Osteoblast (primary cell): ENCODE results near the gene ZBTB7B. TPM values are rescaled to one million over a fixed set of nuclear protein-coding genes. Genes with fewer than 3 reads are reported as not detected.

Experiments used
- DNase-seq: peaks from one replicate; pipeline ENCODE4 v3.0.0; 2011; ENCODE audit warnings: low spot score, mixed read lengths; ENCODE audit not compliant: insufficient read length; ENCODE audit errors: missing footprints
- H2AFZ ChIP-seq: 2 replicates; pipeline ENCODE4 v1.6.0; 2011; ENCODE audit warnings: mild to moderate bottlenecking, low read length
- H3K27ac ChIP-seq: 2 replicates; pipeline ENCODE4 v1.5.1; 2011; ENCODE audit warnings: mild to moderate bottlenecking, low read depth, low read length, moderate library complexity
- H3K27me3 ChIP-seq: 2 replicates; pipeline ENCODE4 v1.6.0; 2012; ENCODE audit warnings: mild to moderate bottlenecking, control low read depth, inconsistent platforms, low read length, moderate library complexity; ENCODE audit not compliant: insufficient read depth
- H3K36me3 ChIP-seq: 2 replicates; pipeline ENCODE4 v1.5.1; 2011; ENCODE audit warnings: mild to moderate bottlenecking, low read length, control low read depth, moderate library complexity; ENCODE audit not compliant: insufficient read depth
- H3K4me1 ChIP-seq: 2 replicates; pipeline ENCODE4 v1.5.1; 2011; ENCODE audit warnings: mild to moderate bottlenecking, low read length, control low read depth, moderate library complexity; ENCODE audit not compliant: insufficient read depth
- H3K4me2 ChIP-seq: 2 replicates; pipeline ENCODE4 v1.6.0; 2011; ENCODE audit warnings: mild to moderate bottlenecking, low read length; ENCODE audit not compliant: insufficient read depth
- H3K4me3 ChIP-seq: fragments of 200-600 bp; sonication (generic); 3 replicates; pipeline ENCODE4 v1.5.1; 2012; ENCODE audit warnings: mild to moderate bottlenecking, low read length, inconsistent platforms; ENCODE audit not compliant: insufficient read depth
- H3K79me2 ChIP-seq: 2 replicates; pipeline ENCODE4 v1.6.0; 2012; ENCODE audit warnings: mild to moderate bottlenecking, low read length, control low read depth, inconsistent platforms; ENCODE audit not compliant: insufficient read depth
- H3K9me3 ChIP-seq: 2 replicates; pipeline ENCODE4 v1.5.1; 2011; ENCODE audit warnings: low read depth, low read length, control low read depth
- H4K20me1 ChIP-seq: 2 replicates; pipeline ENCODE4 v1.6.0; 2012; ENCODE audit warnings: mild to moderate bottlenecking, low read length, control low read depth; ENCODE audit not compliant: insufficient read depth
- total RNA-seq: library from RNA; depleted of rRNA; stranded (reverse); fragments of >200 nt; gene quantifications from 2 replicates; pipeline ENCODE4 v1.2.3, GENCODE V29; 2012
- TF ChIP-seq, protein P1 (sequence below): IDR thresholded peaks from 2 replicates; pipeline ENCODE4 v1.5.1; 2011; ENCODE audit warnings: mild to moderate bottlenecking, low read depth, low read length, moderate library complexity; ENCODE audit errors: extremely low read depth

The ZBTB7B gene
- total RNA-seq, 1 donor: 23.5 TPM

- Histone ChIP-seq H3K27ac (no peak overlapping the region), H4K20me1 (peaks cover 41% of the 10 kb centered on the region), H3K79me2 (peaks cover 71% of the 10 kb centered on the region), H3K27me3 (no peaks in the 10 kb centered on the region), H3K4me2 (no peak overlapping the region), H3K36me3 (peaks cover 8% of the 10 kb centered on the region), H3K4me1 (peaks cover 11% of the 10 kb centered on the region), H3K4me3 (no peak overlapping the region), H2AFZ (no peak overlapping the region), H3K9me3 (no peaks in the 10 kb centered on the region)
- peak; percentile 36 for DNase-seq
- TF ChIP-seq, protein P1, sequence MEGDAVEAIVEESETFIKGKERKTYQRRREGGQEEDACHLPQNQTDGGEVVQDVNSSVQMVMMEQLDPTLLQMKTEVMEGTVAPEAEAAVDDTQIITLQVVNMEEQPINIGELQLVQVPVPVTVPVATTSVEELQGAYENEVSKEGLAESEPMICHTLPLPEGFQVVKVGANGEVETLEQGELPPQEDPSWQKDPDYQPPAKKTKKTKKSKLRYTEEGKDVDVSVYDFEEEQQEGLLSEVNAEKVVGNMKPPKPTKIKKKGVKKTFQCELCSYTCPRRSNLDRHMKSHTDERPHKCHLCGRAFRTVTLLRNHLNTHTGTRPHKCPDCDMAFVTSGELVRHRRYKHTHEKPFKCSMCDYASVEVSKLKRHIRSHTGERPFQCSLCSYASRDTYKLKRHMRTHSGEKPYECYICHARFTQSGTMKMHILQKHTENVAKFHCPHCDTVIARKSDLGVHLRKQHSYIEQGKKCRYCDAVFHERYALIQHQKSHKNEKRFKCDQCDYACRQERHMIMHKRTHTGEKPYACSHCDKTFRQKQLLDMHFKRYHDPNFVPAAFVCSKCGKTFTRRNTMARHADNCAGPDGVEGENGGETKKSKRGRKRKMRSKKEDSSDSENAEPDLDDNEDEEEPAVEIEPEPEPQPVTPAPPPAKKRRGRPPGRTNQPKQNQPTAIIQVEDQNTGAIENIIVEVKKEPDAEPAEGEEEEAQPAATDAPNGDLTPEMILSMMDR: no peak
Measured at GRCh38 chr1:155010211-155010918, 7.8 kb downstream of the ZBTB7B start.

GRCh38 chr1:155011004-155011416 lies 8.4 kb downstream of the ZBTB7B start:
- DNase-seq: peak; percentile 50
- Histone ChIP-seq H3K36me3 (peaks cover 9% of the 10 kb centered on the region), H3K79me2 (peaks cover 65% of the 10 kb centered on the region), H3K27ac (no peak overlapping the region), H3K9me3 (no peaks in the 10 kb centered on the region), H3K4me3 (no peak overlapping the region), H3K27me3 (no peaks in the 10 kb centered on the region), H3K4me1 (peaks cover 5% of the 10 kb centered on the region), H4K20me1 (peaks cover 38% of the 10 kb centered on the region), H3K4me2 (no peak overlapping the region), H2AFZ (no peak overlapping the region)
- TF ChIP-seq, protein P1: no peak

DNA sequence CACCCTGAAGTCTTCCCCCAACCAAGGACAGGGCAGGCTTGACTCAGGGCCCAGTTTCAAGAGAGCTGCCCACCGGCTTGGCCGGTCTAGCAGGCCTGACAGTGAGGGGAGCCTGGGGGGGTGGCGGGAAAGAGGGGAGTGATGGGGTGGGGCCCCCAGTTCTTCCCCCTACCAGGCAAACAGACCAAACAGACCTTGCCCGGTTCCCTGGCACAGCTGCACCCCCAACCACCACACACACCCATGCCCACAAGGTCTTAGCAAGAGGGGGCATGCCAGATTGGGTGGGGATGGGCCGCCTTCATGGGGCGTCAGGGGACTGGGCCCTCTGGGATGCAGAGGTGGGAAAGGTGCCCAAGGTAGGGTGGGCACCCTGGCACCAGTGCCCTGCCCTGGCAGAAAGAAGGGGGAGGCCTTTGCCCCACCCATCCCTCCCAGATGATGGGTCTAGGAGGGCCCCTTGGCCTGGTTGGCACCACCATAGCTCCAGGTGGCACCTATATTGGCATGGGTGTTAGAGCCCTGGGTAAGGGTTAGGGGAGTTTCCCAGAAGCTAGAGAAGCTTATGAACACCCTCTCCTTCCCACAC lies 8.9 kb downstream of the ZBTB7B start:
- Histone ChIP-seq H3K79me2 (peaks cover 60% of the 10 kb centered on the region), H3K27ac (no peak overlapping the region), H3K36me3 (peaks cover 13% of the 10 kb centered on the region), H3K27me3 (no peaks in the 10 kb centered on the region), H2AFZ (no peak overlapping the region), H3K4me2 (no peak overlapping the region), H4K20me1 (peaks cover 33% of the 10 kb centered on the region), H3K9me3 (no peaks in the 10 kb centered on the region), H3K4me3 (no peak overlapping the region), H3K4me1 (no peaks in the 10 kb centered on the region)
- TF ChIP-seq, protein P1: no peak
- peak; percentile 50 for DNase-seq

- Histone ChIP-seq H3K79me2 (peaks cover 54% of the 10 kb centered on the region), H3K4me1 (no peaks in the 10 kb centered on the region), H4K20me1 (peaks cover 27% of the 10 kb centered on the region), H3K9me3 (no peaks in the 10 kb centered on the region), H3K4me3 (no peak overlapping the region), H3K36me3 (peaks cover 15% of the 10 kb centered on the region), H2AFZ (no peak overlapping the region), H3K27me3 (no peaks in the 10 kb centered on the region), H3K4me2 (no peak overlapping the region), H3K27ac (no peak overlapping the region)
- DNase-seq: peak; percentile 92
- TF ChIP-seq, protein P1: no peak
Measured at GRCh38 chr1:155012026-155012546, 9.5 kb downstream of the ZBTB7B start.
